Subcutaneous adipose tissue (tissue), 4 donors: ENCODE data around the gene FHOD3. TPM values are rescaled to one million over a fixed set of nuclear protein-coding genes. Genes with fewer than 3 reads are reported as not detected.

Experiments
- total RNA-seq, 4 donors: library from RNA; depleted of rRNA; stranded (reverse); fragments of >200 nt; gene quantifications; one replicate each; pipeline ENCODE4 v1.1.0, GENCODE V29; 2016
- TF ChIP-seq, protein P1 (sequence below): fragments of 450-650 bp; IDR thresholded peaks from one replicate; pipeline ENCODE4 v1.5.1; 2016; ENCODE audit warnings: low read depth, mild to moderate bottlenecking, control low read depth, antibody characterized with exemption, moderate library complexity

Gene FHOD3
- total RNA-seq, 4 donors from 2014 or later: 1.5 to 5.4 (median 3.3) TPM

DNA sequence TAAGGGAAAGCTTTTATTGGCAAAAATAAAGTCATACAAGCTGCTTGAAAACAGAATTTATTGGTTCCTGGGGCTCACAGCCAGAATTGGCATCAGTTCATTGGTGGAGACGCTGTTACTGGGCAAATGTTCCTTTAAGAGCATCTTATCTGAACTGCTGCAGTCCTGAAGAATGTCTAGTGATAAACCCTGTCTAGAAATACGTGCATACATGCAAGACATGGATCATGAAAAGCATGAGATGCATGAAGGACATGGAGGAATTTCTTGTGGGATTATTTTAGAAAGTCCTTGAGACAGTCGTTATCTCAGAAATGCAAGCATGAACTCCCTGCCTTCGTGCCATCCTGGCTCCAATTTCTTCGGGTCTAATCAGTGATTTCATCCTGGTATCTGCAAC lies 32.5 kb upstream of the FHOD3 start:
- TF ChIP-seq, protein P1, sequence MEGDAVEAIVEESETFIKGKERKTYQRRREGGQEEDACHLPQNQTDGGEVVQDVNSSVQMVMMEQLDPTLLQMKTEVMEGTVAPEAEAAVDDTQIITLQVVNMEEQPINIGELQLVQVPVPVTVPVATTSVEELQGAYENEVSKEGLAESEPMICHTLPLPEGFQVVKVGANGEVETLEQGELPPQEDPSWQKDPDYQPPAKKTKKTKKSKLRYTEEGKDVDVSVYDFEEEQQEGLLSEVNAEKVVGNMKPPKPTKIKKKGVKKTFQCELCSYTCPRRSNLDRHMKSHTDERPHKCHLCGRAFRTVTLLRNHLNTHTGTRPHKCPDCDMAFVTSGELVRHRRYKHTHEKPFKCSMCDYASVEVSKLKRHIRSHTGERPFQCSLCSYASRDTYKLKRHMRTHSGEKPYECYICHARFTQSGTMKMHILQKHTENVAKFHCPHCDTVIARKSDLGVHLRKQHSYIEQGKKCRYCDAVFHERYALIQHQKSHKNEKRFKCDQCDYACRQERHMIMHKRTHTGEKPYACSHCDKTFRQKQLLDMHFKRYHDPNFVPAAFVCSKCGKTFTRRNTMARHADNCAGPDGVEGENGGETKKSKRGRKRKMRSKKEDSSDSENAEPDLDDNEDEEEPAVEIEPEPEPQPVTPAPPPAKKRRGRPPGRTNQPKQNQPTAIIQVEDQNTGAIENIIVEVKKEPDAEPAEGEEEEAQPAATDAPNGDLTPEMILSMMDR: no peak

DNA sequence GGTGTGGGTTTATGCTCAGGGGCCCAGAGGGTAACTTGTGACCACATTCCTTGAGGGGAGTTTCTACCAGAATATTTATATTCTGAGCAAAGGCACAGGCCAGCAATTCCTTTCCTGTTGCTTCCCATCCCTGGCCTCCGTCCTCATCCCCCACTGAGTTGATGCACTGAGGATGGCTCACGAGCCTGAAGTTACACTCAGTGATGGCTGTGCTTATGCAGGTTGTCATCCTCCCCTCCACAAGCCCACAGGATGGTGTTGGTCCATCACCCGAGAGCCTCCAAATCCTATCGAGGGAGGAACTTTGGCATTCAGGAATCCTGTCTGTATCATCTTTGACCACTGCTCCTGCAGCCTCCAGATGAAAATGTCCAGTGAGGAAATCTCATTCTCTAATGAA lies 28.4 kb upstream of the FHOD3 start:
- TF ChIP-seq, protein P1: no peak

DNA sequence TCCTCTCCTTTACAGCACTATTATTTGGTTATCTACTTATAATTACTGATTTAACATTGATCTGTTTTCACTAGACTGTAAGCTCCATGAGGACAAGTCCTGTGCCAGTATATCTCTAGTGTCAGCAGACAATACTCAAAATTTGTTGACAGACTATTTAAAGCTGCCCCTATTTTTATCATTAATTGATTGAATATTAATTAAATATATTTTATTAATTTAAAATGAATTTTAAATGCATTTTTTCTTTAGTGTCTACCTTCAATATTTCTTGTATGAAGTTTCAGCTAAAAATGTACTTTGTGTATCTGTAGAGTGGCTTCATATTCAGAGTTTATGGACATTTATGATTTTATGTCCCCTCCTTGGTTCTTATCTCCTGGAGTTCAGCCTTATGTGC lies 26.4 kb upstream of the FHOD3 start:
- TF ChIP-seq, protein P1: no peak

DNA sequence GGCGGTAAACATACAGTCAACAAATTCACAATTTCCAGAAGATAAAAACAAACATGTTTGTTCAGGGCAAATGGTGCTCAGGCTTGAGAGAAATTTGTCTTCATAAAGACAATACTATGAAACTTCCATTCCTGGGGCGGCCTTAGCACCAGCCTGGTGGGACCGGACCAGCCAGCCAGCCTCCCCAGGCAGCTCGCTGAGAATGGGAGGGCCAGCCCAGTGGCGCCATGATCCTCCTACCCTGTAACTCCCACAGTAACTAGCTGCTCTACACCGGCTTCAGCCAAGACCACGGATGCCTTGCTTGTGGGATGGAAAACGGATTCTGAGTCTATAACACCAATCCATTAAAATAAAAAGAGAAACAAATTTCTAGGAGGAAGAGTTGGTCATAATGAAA lies 24.2 kb upstream of the FHOD3 start:
- TF ChIP-seq, protein P1: no peak

DNA sequence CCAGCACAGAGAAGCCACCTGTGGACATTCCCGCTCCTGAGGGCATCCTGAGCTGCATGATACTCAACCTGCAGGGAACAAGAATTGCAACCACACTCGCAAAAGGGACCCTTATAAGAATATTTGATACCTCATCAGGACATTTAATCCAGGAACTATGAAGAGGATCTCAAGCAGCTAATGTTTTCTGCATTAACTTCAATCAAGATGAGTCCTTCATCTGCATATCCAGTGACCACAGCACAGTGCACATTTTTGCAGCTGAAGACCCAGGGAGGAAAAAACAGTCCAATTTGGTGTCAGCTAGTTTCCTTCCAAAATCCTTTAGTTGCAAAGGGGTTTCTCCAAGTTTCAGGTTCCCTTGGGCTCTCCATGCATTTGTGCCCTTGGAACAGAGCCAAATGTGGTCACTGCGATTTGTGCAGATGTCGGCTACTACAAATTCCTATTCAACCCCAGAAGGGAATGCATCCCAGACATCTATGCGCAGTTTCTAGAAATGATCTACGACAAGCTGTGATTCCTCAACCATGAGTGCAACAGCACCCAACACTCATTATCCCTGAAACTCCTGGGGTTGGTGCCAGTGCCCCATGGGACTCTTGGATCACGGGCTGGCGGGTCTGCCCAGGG lies 23.3 kb upstream of the FHOD3 start:
- TF ChIP-seq, protein P1: no peak

DNA sequence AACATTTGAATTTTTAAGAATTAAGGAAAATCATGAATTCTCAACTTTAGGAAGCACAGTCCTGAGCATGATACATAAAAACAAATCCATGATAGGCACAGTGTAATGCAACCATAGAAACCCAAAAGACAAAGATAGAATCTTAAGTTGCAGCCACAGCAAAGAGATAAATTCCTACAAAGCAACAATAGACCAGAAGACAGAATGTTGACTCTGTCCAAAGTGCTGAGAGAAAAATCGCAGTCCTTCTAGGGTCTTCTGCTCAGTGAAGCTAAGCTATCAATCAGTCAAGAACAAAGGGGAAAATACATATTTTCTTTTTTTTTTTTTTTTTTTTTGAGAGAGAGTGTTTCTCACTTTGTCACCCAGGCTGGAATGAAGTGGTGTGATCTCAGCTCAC lies 22.0 kb upstream of the FHOD3 start:
- TF ChIP-seq, protein P1: no peak

DNA sequence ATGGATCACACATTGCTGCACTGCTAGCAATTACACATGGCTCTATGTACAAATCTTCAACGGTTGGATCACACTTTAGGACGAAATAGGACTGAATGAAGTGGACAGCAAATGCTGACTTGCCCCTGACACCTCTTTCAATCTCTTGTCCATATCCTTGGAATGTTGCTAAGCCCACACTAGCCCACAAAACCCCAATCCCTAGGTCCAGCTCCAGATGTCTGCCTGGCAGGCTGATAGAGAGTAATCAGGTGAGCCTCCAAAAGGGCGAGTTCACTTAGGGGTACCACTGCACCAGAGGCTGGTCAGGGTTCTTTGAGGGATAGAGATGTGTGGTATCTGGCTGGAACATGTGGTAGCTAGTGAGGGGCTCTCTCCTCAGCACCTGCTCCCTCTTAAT lies 18.5 kb upstream of the FHOD3 start:
- TF ChIP-seq, protein P1: no peak
